HEK293 (cell line): ENCODE data around the gene PRR33.

Source experiments
- HIC1 ChIP-seq: fragments of 450-650 bp; formaldehyde crosslinking; IDR thresholded peaks from 2 replicates; pipeline ENCODE4 v1.5.1; 2016; ENCODE audit warnings: missing biosample characterization, missing genetic modification characterization
- ZBTB48 ChIP-seq: fragments of 450-650 bp; formaldehyde crosslinking; IDR thresholded peaks from 2 replicates; pipeline ENCODE4 v1.5.1; 2016; ENCODE audit warnings: missing biosample characterization, missing genetic modification characterization
- ZNF132 ChIP-seq: fragments of 450-650 bp; formaldehyde crosslinking; IDR thresholded peaks from 2 replicates; pipeline ENCODE4 v1.5.1; 2017; ENCODE audit warnings: missing biosample characterization, missing genetic modification characterization, borderline replicate concordance
- ZNF169 ChIP-seq: fragments of 450-650 bp; formaldehyde crosslinking; IDR thresholded peaks from 2 replicates; pipeline ENCODE4 v1.5.1; 2016; ENCODE audit warnings: missing biosample characterization, missing genetic modification characterization
- ZNF266 ChIP-seq: fragments of 450-650 bp; formaldehyde crosslinking; IDR thresholded peaks from 2 replicates; pipeline ENCODE4 v1.5.1; 2016; ENCODE audit warnings: missing biosample characterization, missing genetic modification characterization, low read depth
- ZNF280D ChIP-seq: fragments of 450-650 bp; formaldehyde crosslinking; IDR thresholded peaks from 2 replicates; pipeline ENCODE4 v1.5.1; 2016; ENCODE audit warnings: missing biosample characterization, missing genetic modification characterization
- ZNF585B ChIP-seq: fragments of 450-650 bp; formaldehyde crosslinking; IDR thresholded peaks from 2 replicates; pipeline ENCODE4 v1.5.1; 2016; ENCODE audit warnings: missing biosample characterization, missing genetic modification characterization
- ZNF654 ChIP-seq: fragments of 450-650 bp; formaldehyde crosslinking; IDR thresholded peaks from 2 replicates; pipeline ENCODE4 v1.5.1; 2016; ENCODE audit warnings: low read depth, missing biosample characterization, missing genetic modification characterization
- ZNF664 ChIP-seq: fragments of 450-650 bp; formaldehyde crosslinking; IDR thresholded peaks from 2 replicates; pipeline ENCODE4 v1.5.1; 2016; ENCODE audit warnings: missing biosample characterization, missing genetic modification characterization
- TF ChIP-seq, protein P1 (sequence below): fragments of 450-650 bp; formaldehyde crosslinking; conservative IDR thresholded peaks from 2 replicates; pipeline ENCODE4 v1.5.1; 2016; ENCODE audit warnings: low read depth, missing biosample characterization, missing genetic modification characterization
- TF ChIP-seq, protein P2 (sequence below): fragments of 450-650 bp; formaldehyde crosslinking; IDR thresholded peaks from 2 replicates; pipeline ENCODE4 v1.5.1; 2016; ENCODE audit warnings: missing biosample characterization, missing genetic modification characterization, borderline replicate concordance
- TF ChIP-seq, protein P3 (sequence below): fragments of 450-650 bp; formaldehyde crosslinking; IDR thresholded peaks from 2 replicates; pipeline ENCODE4 v1.5.1; 2016; ENCODE audit warnings: missing biosample characterization, missing genetic modification characterization

The PRR33 gene

DNA sequence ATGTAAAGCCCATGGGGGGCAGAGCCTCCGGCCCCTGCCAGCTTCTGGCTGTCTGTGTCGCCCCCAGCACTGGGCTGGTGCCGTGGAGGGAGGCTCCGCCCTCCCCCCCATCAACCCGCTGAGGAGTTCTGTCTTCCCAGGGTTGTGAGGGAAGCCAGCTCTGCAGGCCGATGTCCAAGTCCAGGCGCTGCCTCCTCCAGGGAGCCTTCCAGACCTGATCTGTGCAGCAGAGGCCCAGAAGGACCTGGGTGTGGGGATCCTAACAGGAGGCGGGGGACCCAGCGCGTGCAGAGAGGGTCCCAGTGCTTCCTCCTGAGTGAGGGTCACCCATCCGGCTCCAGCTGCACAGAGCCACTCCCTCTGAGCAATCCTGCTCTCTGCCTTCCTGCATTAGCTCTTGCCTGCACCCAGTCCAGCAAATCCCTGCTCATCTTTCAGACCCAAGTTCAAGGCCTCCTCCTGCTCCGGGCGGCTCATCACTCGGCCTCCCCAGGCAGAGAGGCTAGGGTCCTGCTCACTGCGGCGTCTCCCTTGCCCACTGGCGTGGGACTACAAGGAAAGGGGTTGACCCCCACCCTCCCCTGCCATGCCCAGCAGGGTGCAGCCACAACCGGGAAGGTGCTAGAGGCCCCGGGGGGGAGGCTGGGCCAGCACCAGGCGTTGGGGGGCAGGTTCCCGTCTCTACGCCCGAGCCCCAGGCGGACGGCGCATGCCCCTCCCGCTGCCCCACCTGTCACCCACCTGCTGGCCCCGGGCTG lies 16.4 kb downstream of the PRR33 start (continued):
- TF ChIP-seq, protein P1, sequence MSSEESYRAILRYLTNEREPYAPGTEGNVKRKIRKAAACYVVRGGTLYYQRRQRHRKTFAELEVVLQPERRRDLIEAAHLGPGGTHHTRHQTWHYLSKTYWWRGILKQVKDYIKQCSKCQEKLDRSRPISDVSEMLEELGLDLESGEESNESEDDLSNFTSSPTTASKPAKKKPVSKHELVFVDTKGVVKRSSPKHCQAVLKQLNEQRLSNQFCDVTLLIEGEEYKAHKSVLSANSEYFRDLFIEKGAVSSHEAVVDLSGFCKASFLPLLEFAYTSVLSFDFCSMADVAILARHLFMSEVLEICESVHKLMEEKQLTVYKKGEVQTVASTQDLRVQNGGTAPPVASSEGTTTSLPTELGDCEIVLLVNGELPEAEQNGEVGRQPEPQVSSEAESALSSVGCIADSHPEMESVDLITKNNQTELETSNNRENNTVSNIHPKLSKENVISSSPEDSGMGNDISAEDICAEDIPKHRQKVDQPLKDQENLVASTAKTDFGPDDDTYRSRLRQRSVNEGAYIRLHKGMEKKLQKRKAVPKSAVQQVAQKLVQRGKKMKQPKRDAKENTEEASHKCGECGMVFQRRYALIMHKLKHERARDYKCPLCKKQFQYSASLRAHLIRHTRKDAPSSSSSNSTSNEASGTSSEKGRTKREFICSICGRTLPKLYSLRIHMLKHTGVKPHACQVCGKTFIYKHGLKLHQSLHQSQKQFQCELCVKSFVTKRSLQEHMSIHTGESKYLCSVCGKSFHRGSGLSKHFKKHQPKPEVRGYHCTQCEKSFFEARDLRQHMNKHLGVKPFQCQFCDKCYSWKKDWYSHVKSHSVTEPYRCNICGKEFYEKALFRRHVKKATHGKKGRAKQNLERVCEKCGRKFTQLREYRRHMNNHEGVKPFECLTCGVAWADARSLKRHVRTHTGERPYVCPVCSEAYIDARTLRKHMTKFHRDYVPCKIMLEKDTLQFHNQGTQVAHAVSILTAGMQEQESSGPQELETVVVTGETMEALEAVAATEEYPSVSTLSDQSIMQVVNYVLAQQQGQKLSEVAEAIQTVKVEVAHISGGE (tag by site-specific recombination): no peak
- TF ChIP-seq ZNF664 (tag by site-specific recombination): no peak
- TF ChIP-seq ZNF585B (tag by site-specific recombination): no peak
- no peak for TF ChIP-seq ZNF169 (tag by site-specific recombination)
- no peak for TF ChIP-seq ZNF266 (tag by site-specific recombination)
- no peak for TF ChIP-seq HIC1
- TF ChIP-seq ZBTB48: no peak
- TF ChIP-seq ZNF280D (tag by site-specific recombination): no peak
- TF ChIP-seq ZNF654: no peak
- TF ChIP-seq, protein P2, sequence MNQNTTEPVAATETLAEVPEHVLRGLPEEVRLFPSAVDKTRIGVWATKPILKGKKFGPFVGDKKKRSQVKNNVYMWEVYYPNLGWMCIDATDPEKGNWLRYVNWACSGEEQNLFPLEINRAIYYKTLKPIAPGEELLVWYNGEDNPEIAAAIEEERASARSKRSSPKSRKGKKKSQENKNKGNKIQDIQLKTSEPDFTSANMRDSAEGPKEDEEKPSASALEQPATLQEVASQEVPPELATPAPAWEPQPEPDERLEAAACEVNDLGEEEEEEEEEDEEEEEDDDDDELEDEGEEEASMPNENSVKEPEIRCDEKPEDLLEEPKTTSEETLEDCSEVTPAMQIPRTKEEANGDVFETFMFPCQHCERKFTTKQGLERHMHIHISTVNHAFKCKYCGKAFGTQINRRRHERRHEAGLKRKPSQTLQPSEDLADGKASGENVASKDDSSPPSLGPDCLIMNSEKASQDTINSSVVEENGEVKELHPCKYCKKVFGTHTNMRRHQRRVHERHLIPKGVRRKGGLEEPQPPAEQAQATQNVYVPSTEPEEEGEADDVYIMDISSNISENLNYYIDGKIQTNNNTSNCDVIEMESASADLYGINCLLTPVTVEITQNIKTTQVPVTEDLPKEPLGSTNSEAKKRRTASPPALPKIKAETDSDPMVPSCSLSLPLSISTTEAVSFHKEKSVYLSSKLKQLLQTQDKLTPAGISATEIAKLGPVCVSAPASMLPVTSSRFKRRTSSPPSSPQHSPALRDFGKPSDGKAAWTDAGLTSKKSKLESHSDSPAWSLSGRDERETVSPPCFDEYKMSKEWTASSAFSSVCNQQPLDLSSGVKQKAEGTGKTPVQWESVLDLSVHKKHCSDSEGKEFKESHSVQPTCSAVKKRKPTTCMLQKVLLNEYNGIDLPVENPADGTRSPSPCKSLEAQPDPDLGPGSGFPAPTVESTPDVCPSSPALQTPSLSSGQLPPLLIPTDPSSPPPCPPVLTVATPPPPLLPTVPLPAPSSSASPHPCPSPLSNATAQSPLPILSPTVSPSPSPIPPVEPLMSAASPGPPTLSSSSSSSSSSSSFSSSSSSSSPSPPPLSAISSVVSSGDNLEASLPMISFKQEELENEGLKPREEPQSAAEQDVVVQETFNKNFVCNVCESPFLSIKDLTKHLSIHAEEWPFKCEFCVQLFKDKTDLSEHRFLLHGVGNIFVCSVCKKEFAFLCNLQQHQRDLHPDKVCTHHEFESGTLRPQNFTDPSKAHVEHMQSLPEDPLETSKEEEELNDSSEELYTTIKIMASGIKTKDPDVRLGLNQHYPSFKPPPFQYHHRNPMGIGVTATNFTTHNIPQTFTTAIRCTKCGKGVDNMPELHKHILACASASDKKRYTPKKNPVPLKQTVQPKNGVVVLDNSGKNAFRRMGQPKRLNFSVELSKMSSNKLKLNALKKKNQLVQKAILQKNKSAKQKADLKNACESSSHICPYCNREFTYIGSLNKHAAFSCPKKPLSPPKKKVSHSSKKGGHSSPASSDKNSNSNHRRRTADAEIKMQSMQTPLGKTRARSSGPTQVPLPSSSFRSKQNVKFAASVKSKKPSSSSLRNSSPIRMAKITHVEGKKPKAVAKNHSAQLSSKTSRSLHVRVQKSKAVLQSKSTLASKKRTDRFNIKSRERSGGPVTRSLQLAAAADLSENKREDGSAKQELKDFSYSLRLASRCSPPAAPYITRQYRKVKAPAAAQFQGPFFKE (tag by site-specific recombination): no peak
- TF ChIP-seq ZNF132 (tag by site-specific recombination): no peak
- TF ChIP-seq, protein P3, sequence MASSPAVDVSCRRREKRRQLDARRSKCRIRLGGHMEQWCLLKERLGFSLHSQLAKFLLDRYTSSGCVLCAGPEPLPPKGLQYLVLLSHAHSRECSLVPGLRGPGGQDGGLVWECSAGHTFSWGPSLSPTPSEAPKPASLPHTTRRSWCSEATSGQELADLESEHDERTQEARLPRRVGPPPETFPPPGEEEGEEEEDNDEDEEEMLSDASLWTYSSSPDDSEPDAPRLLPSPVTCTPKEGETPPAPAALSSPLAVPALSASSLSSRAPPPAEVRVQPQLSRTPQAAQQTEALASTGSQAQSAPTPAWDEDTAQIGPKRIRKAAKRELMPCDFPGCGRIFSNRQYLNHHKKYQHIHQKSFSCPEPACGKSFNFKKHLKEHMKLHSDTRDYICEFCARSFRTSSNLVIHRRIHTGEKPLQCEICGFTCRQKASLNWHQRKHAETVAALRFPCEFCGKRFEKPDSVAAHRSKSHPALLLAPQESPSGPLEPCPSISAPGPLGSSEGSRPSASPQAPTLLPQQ: no peak
- TF ChIP-seq, all 188 proteins: peak for 0
